ENCODE results near the gene ZFX.

The ZFX gene

GRCh38 chrX:24241822-24242648, 92.5 kb downstream of the ZFX start:
- no peak for DNase-seq (ENCODE audit: low read depth)

DNA sequence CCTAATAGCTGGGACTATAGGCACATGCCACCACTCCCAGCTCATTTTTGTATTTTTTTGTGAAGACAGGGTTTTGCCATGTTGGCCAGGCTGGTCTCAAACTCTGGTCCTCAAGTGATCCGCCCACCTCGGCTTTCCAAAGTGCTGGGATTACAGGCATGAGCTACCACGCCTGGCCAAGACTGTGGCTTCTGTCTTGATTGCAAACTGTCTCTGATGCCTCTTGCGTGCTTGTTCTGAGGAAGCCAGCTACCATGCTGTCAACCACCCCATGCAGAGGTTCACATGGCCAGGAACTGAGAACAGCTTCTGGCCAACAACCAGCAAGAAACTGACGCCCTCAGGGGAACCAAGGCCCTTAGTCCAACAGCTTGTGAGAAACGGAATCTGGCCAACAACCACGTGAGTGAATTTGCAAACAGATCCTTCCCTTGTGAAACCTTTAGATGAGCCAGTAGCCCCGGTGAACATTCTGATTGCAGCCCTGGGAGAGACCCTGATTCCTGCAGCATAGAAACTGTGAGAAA, 93.2 kb downstream of the ZFX start:
- no peak for DNase-seq (ENCODE audit: low read depth)

GRCh38 chrX:24243188-24243587, 93.7 kb downstream of the ZFX start:
- no peak for DNase-seq (ENCODE audit: low read depth)

GRCh38 chrX:24243692-24244091, 94.2 kb downstream of the ZFX start:
- DNase-seq (ENCODE audit: low read depth), result no peak

GRCh38 chrX:24245202-24245601, 95.7 kb downstream of the ZFX start:
- DNase-seq (ENCODE audit: low read depth), result no peak

- no peak for DNase-seq (ENCODE audit: low read depth)
These were observed 98.5 kb downstream of the ZFX start for GRCh38 chrX:24248042-24248441.

- no peak for DNase-seq (ENCODE audit: low read depth)
These were observed 103.5 kb downstream of the ZFX start for GRCh38 chrX:24253030-24253429.

DNA sequence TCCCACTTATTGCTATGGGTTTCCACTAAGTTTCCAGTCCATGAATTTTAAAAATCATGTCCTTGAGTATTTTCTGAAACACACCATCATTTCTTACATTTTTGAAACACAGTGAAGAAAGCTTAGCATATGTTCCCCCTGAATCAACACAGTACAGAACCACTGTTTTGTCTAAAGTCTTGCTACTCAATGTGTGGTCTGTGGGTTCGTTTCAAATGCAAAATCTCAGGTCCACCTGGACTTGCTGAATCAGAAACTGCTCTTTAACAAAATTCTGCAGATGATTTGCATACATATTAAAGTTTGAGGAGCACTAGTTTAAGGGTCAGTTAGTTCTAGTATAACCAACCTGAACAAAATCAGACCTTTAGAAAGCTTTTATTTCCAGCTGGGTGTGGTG, 103.9 kb downstream of the ZFX start:
- DNase-seq (ENCODE audit: low read depth), result no peak

- DNase-seq (ENCODE audit: low read depth), result no peak
These were observed 107.5 kb downstream of the ZFX start for GRCh38 chrX:24257011-24257410.

DNA sequence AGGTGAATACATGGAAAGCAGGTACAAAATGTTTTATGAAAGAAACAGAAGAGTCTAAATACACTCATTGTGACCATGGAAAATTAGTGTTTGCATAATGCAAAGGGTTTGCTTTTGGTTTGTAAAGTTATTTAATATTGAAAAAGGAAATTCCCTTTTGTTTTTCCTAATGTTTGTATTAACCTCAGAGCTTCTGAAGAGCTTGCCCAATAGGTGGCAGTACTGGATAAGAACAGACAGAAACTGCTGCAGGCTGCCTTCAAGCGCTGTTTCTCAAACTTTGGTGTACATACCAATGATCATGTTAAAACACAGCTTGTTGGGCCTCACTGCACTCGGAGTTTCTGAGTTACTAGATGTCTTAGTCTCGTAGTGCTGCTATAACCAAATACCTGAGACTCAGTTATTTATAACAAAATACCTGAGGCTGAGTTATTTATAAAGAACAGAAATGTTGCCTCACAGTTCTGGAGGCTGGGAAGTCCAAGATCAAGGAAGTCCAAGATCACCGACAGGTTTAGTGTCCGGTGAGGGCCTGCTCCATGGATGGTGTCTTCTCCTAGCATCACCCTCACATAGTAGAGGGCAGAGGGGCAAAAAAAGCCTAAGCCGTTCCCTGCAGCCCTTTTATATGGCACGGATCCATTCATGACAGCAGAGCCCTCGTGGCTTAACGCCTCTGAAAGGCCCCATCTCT, 110.2 kb downstream of the ZFX start:
- no peak for DNase-seq (ENCODE audit: low read depth)

DNA sequence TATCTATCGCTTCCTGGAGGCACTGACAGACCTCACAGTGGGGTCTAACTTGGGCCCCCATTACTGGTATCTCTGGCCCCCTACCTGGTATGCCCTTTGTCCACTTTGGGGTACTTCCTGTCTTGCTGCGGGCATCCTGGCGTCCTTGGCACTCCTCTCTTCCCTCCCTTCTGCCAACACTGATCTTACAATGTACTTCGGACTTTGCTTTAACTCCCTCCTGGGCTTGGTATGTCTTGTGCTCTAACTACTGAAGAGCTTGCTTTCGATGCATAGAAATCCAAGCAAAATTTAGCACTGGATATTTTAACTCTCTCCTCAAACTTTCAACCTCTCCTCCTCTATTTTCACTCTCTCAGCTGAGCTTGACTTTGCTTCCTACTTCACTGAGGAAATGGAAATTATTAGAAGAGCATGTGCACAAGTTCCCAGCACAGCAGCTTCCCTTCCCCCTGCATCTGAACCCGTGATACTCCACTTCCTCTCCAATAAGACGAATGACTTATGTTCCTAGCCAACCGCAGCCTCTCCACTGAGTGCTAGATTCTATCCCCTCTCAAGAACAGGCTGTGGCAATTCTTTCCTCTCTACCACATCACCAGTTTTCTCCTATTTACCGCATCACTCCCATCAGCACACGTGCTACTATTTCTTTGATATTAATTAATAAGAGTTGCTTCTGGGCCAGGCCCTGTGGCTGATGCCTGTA, 111.5 kb downstream of the ZFX start:
- no peak for DNase-seq (ENCODE audit: low read depth)

DNA sequence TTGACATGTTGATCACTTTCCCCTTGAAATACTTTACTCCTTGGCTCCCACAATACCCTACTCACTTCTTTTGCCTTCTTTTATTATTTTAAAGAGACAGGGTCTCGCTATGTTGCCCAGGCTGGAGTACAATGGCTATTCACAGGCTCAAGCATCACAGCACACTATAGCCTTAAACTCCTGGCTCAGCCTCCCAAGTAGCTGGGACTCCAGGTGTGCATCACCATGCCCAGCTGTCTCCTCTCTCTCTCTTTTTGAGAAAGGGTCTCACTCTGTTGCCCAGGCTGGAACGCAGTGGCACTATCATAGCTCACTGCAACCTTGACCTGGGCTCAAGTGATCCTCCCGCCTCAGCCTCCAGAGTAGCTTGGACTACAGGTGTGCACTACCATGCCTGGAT, 112.8 kb downstream of the ZFX start:
- DNase-seq (ENCODE audit: low read depth), result no peak

DNA sequence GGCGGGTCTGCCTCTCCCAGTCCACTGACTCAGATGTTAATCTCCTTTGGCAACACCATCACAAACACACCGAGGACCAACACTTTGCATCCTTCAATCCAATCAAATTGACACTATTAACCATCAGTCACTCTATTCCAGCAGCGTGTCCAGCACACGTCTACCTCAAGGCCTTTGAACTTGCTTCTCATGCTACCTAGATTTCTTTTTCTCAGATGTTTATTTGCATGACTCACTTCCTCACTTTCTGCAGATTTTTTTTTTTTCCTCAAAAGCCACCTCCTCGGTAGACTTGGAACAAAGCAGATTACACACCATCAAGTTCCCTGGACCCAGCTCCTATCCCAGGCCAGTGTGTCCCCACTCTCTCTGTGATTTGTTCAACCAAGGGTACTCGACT, 114.9 kb downstream of the ZFX start:
- no peak for DNase-seq (ENCODE audit: low read depth)
